A549 (cell line): Measurements from ENCODE around the gene KCNIP3. TPM values are rescaled to one million over a fixed set of nuclear protein-coding genes. Genes with fewer than 3 reads are reported as not detected.

Experiments
- ATAC-seq, 2 experiments: fragments of 200-7000 bp in 1 of 2; fragments of >200 bp in 1 of 2; cut with Nextera tagmentation in 1 of 2; cut with Tn5 transposase in 1 of 2; 3 replicates each; pipeline versions ENCODE4 v1.8.0 to v1.9.1; 2018 to 2020; ENCODE audit warnings: mild to moderate bottlenecking in 1 of 2, moderate library complexity in 1 of 2
- CTCF ChIA-PET: fragments of 300-600 bp; sonication (Branson Sonifier 250); formaldehyde crosslinking; extraction: SDS; loops from one replicate; lab custom pipeline; 2021; ENCODE audit warnings: antibody characterized with exemption, inconsistent platforms; lab: Yijun Ruan, JAX
- POLR2A ChIA-PET: fragments of 350-600 bp; formaldehyde crosslinking; extraction: SDS; loops from one replicate; lab custom pipeline; 2021; ENCODE audit warnings: antibody characterized with exemption, inconsistent platforms; lab: Yijun Ruan, JAX
- DNase-seq, 2 experiments: peaks; one replicate each; pipeline versions ENCODE4 v3.0.0 to v3.0.0-alpha.2; 2011 to 2016; ENCODE audit warnings: low read depth in 1 of 2, low spot score in 1 of 2
- FAIRE-seq: peaks from 2 replicates; lab custom pipeline; 2011; peaks lifted over from hg19 to GRCh38; lab: Jason Lieb, UNC
- H3K27ac ChIP-seq, 2 experiments: fragments of >200 bp; sonication (Bioruptor Twin); formaldehyde crosslinking; 3 replicates each; pipeline ENCODE4 v1.5.1; 2016 to 2017
- H3K4me1 ChIP-seq: fragments of >200 bp; sonication (Bioruptor Twin); formaldehyde crosslinking; 3 replicates; pipeline ENCODE4 v1.6.1; 2016
- H3K4me2 ChIP-seq: fragments of >200 bp; sonication (Bioruptor Twin); formaldehyde crosslinking; 3 replicates; pipeline ENCODE4 v1.6.1; 2016
- H3K4me3 ChIP-seq: fragments of >200 bp; sonication (Bioruptor Twin); formaldehyde crosslinking; 3 replicates; pipeline ENCODE4 v1.5.1; 2016
- H3K9me3 ChIP-seq: fragments of >200 bp; sonication (Bioruptor Twin); formaldehyde crosslinking; 3 replicates; pipeline ENCODE4 v1.6.1; 2016
- CBX2 ChIP-seq: fragments of 200-600 bp; sonication (generic); IDR thresholded peaks from 2 replicates; pipeline ENCODE4 v1.6.1; 2016; ENCODE audit warnings: low read depth, mild to moderate bottlenecking, borderline replicate concordance
- CEBPB ChIP-seq, 2 experiments: fragments of >200 bp in 1 of 2; sonication (Bioruptor Twin) in 1 of 2; formaldehyde crosslinking in 1 of 2; IDR thresholded peaks; 2 replicates each; pipeline ENCODE4 v1.6.1; 2012 to 2016
- CHD2 ChIP-seq: fragments of 150-350 bp; IDR thresholded peaks from 2 replicates; pipeline ENCODE4 v1.6.1; 2014; ENCODE audit warnings: low read length; ENCODE audit not compliant: partially characterized antibody
- EP300 ChIP-seq, 2 experiments: fragments of >200 bp; sonication (Bioruptor Twin); formaldehyde crosslinking; IDR thresholded peaks; 2 replicates in 1 of 2; 3 replicates in 1 of 2; pipeline ENCODE4 v1.6.1; 2016 to 2017
- FOSL2 ChIP-seq, 2 experiments: fragments of 450-650 bp in 1 of 2; fragments of >200 bp in 1 of 2; sonication (Bioruptor Twin) in 1 of 2; formaldehyde crosslinking; IDR thresholded peaks; 2 replicates each; pipeline versions ENCODE4 v1.5.0 to v1.6.1; 2016 to 2020; ENCODE audit warnings: mild to moderate bottlenecking in 1 of 2, moderate library complexity in 1 of 2
- GATA3 ChIP-seq: IDR thresholded peaks from 2 replicates; pipeline ENCODE4 v1.6.1; 2012; ENCODE audit warnings: borderline replicate concordance
- HEYL ChIP-seq: fragments of 250-450 bp; sonication (Bioruptor Pico); IDR thresholded peaks from 2 replicates; pipeline ENCODE4 v1.8.0; 2021; ENCODE audit warnings: mild to moderate bottlenecking, moderate library complexity
- HOXB13 ChIP-seq: fragments of 250-450 bp; sonication (Bioruptor Pico); IDR thresholded peaks from 2 replicates; pipeline ENCODE4 v1.5.0; 2020; ENCODE audit warnings: low read depth, mild to moderate bottlenecking, moderate library complexity
- RARB ChIP-seq: fragments of 250-450 bp; sonication (Bioruptor Pico); IDR thresholded peaks from 2 replicates; pipeline ENCODE4 v1.8.0; 2021; ENCODE audit warnings: mild to moderate bottlenecking, moderate library complexity
- RCOR1 ChIP-seq: fragments of 150-350 bp; IDR thresholded peaks from 2 replicates; pipeline ENCODE4 v1.6.1; 2014; ENCODE audit warnings: antibody characterized with exemption, low read length, low read depth
- SREBF2 ChIP-seq: fragments of 450-650 bp; IDR thresholded peaks from 2 replicates; pipeline ENCODE4 v1.6.1; 2014; ENCODE audit warnings: mild to moderate bottlenecking, moderate library complexity
- TFCP2L1 ChIP-seq: fragments of 250-450 bp; sonication (Bioruptor Pico); IDR thresholded peaks from 2 replicates; pipeline ENCODE4 v1.5.0; 2021; ENCODE audit warnings: mild to moderate bottlenecking
- TP53 ChIP-seq: fragments of 250-450 bp; sonication (Bioruptor Pico); IDR thresholded peaks from 2 replicates; pipeline ENCODE4 v1.5.0; 2021; ENCODE audit warnings: mild to moderate bottlenecking, moderate library complexity
- USF2 ChIP-seq: fragments of 450-650 bp; IDR thresholded peaks from 2 replicates; pipeline ENCODE4 v1.6.1; 2014; ENCODE audit warnings: antibody characterized with exemption
- ZNF302 ChIP-seq: fragments of 250-450 bp; sonication (Bioruptor Pico); IDR thresholded peaks from 2 replicates; pipeline ENCODE4 v1.9.0; 2021; ENCODE audit warnings: inconsistent platforms, mild to moderate bottlenecking, moderate library complexity
- WGBS: methylation state at CpG from one replicate; pipeline ENCODE4 v1.1.6; 2017; ENCODE audit errors: missing lambda C conversion rate; 5-methylcytosine and 5-hydroxymethylcytosine counted together
- polyA plus RNA-seq, 4 experiments: library from polyadenylated mRNA; depleted of rRNA in 3 of 4; stranded (reverse); fragments of >200 nt; fragmentation: RNase III in 1 of 4; extraction: RNeasy Plus Mini Kit Qiagen cat#74134 plus additional on column Dnase treatment in 1 of 4; gene quantifications; 2 replicates in 3 of 4; 3 replicates in 1 of 4; pipeline ENCODE4 v1.2.3, GENCODE V29; 2011 to 2017
- TF ChIP-seq, protein P1 (sequence below): fragments of 250-450 bp; sonication (Bioruptor Pico); IDR thresholded peaks from 2 replicates; pipeline ENCODE4 v1.5.0; 2021; ENCODE audit warnings: mild to moderate bottlenecking, moderate library complexity, borderline replicate concordance
- TF ChIP-seq, protein P2 (sequence below): fragments of 200-600 bp; sonication (generic); IDR thresholded peaks from 2 replicates; pipeline ENCODE4 v1.6.1; 2016; ENCODE audit warnings: antibody characterized with exemption, mild to moderate bottlenecking, moderate library complexity
- TF ChIP-seq, protein P3 (sequence below): IDR thresholded peaks from 2 replicates; pipeline ENCODE4 v1.6.1; 2012; ENCODE audit warnings: low read depth, borderline replicate concordance

KCNIP3 gene
- polyA plus RNA-seq, 2 of the 4 experiments (the other 2 are of a cell fraction): 0.13 to 0.84 TPM

DNA sequence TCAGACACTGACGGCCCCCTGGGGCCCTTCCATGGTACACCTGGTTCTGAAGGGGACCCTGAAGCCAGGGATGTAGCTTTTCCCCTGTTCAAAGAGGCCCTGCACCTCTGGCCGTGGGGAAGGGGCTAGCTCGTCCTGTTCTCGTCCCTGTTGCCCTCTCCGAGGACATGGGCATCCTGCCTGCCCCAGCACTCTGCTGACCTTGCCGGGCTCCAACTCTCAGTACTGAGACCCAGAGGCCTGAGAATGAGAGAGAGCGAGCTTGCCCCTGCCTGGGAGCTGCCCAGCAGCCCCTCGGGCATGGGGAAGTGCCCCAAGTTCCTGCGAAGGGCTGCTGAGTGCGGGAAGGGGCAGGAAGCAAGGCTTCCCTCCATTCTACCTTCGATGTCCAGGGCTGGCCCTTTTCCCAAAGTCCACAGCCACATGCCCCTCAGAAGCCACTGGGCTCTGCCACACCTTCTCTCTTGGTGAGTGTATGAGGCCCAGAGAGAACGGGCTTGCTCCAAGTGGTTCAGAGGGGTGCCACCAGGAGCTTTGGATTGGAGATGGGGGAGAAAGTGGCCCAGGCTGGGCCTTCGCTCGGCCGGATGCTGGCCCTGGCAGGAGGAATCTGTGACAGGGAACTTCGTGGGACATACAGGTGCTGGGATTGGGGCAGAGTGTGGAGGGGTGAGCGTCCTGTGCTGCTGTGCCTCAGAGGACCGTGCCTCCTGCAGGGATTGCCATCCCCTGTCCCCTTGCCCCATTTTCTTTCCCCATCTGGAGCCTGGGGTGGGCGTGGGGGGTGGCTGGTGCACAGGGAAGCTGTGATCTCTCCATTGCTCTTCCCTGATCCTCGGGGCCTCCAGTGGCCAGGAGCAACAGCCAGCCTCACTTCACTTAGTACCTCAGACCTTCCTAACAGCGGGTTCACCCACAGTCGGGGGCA is 50.8 kb downstream of the KCNIP3 start:
- 61% methylated on average over 18 of the region's 22 CpGs for WGBS
- no peak overlapping the region for H3K4me2 ChIP-seq
- FAIRE-seq (no peak), ATAC-seq (no peak)
- ChIA-PET CTCF (interaction anchor here (1.0 to 1.8 kb wide), 3 partner anchors 11 to 48 kb away, joined by 3 to 6 read pairs (median 5); no protein-coding TSS in a partner anchor), POLR2A (no interaction called here)
- no peak overlapping the region for H3K27ac ChIP-seq
- TF ChIP-seq, protein P1, sequence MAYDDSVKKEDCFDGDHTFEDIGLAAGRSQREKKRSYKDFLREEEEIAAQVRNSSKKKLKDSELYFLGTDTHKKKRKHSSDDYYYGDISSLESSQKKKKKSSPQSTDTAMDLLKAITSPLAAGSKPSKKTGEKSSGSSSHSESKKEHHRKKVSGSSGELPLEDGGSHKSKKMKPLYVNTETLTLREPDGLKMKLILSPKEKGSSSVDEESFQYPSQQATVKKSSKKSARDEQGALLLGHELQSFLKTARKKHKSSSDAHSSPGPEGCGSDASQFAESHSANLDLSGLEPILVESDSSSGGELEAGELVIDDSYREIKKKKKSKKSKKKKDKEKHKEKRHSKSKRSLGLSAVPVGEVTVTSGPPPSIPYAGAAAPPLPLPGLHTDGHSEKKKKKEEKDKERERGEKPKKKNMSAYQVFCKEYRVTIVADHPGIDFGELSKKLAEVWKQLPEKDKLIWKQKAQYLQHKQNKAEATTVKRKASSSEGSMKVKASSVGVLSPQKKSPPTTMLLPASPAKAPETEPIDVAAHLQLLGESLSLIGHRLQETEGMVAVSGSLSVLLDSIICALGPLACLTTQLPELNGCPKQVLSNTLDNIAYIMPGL (CRISPR knock-in tag): no peak
- TF ChIP-seq CEBPB (IDR thresholded peaks at IDR 0.05) (no peak), TFCP2L1 (CRISPR knock-in tag) (no peak), USF2 (no peak), FOSL2 (IDR thresholded peaks at IDR 0.05) (no peak), FOSL2 (CRISPR knock-in tag; IDR thresholded peaks at IDR 0.05) (no peak), RCOR1 (no peak), RARB (CRISPR knock-in tag) (no peak), CBX2 (no peak), TP53 (CRISPR knock-in tag) (no peak), EP300 (IDR thresholded peaks at IDR 0.05) (no peak), SREBF2 (no peak), GATA3 (no peak), ZNF302 (CRISPR knock-in tag) (no peak), HEYL (CRISPR knock-in tag) (no peak), HOXB13 (no peak), CHD2 (no peak)
- TF ChIP-seq, protein P2, sequence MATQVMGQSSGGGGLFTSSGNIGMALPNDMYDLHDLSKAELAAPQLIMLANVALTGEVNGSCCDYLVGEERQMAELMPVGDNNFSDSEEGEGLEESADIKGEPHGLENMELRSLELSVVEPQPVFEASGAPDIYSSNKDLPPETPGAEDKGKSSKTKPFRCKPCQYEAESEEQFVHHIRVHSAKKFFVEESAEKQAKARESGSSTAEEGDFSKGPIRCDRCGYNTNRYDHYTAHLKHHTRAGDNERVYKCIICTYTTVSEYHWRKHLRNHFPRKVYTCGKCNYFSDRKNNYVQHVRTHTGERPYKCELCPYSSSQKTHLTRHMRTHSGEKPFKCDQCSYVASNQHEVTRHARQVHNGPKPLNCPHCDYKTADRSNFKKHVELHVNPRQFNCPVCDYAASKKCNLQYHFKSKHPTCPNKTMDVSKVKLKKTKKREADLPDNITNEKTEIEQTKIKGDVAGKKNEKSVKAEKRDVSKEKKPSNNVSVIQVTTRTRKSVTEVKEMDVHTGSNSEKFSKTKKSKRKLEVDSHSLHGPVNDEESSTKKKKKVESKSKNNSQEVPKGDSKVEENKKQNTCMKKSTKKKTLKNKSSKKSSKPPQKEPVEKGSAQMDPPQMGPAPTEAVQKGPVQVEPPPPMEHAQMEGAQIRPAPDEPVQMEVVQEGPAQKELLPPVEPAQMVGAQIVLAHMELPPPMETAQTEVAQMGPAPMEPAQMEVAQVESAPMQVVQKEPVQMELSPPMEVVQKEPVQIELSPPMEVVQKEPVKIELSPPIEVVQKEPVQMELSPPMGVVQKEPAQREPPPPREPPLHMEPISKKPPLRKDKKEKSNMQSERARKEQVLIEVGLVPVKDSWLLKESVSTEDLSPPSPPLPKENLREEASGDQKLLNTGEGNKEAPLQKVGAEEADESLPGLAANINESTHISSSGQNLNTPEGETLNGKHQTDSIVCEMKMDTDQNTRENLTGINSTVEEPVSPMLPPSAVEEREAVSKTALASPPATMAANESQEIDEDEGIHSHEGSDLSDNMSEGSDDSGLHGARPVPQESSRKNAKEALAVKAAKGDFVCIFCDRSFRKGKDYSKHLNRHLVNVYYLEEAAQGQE: no peak
- TF ChIP-seq, protein P3, sequence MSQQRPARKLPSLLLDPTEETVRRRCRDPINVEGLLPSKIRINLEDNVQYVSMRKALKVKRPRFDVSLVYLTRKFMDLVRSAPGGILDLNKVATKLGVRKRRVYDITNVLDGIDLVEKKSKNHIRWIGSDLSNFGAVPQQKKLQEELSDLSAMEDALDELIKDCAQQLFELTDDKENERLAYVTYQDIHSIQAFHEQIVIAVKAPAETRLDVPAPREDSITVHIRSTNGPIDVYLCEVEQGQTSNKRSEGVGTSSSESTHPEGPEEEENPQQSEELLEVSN: no peak
- TF ChIP-seq, all 56 proteins: peak for 0
- no peak for DNase-seq
- H3K4me3 ChIP-seq: no peak overlapping the region
- 0 out of 3 replicates have a peak, but pooled peaks cover 4% of the 10 kb centered on the region for H3K4me1 ChIP-seq
- no peaks in the 10 kb centered on the region for H3K9me3 ChIP-seq
